ENCODE results near the gene UGP2.

DNA sequence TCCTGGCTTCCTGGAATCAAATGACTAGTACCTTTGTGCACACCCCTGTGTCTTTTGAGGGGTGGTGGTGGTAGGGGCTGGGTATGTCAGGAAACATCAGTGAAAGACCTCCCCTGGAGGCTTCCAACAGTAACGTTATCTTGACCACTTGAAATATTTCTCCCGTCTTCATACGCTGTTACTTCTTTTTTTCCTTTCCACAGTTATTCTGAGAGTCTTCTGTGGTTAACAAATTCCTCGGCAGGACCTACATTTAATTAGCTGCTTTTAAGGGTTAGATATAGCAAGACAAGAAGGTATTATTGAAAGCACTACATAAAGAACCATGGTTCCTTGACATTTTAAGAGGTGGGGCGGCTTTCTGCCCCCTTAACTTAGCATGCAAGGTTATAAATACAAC lies 34.6 kb downstream of the UGP2 start:
- TF ChIP-seq POLR2A (IDR thresholded peaks at IDR 0.05) (no peak), CTCF (IDR thresholded peaks at IDR 0.05) (no peak), POLR2AphosphoS5 (IDR thresholded peaks at IDR 0.05) (no peak), EP300 (IDR thresholded peaks at IDR 0.05) (no peak)

Measured in suprapubic skin (tissue), 4 donors.